Coronary artery (tissue), 2 donors: Measurements from ENCODE around the gene MYO5C.

Experiments
- DNase-seq: peaks from one replicate; pipeline ENCODE4 v3.0.0-alpha.2; 2017; ENCODE audit warnings: low spot score
- H3K27ac ChIP-seq, 2 donors: fragments of 200-600 bp; sonication (generic); one replicate each; pipeline ENCODE4 v1.5.1; 2016 to 2019
- H3K4me3 ChIP-seq: fragments of 200-600 bp; sonication (generic); 2 replicates; pipeline ENCODE4 v1.5.1; 2016; ENCODE audit warnings: mild to moderate bottlenecking, moderate library complexity
- TF ChIP-seq, protein P1 (sequence below): fragments of 200-600 bp; sonication (generic); IDR thresholded peaks from one replicate; pipeline ENCODE4 v1.5.1; 2019; ENCODE audit warnings: antibody characterized with exemption

MYO5C gene

GRCh38 chr15:52236013-52236412 lies 59.6 kb downstream of the MYO5C start:
- Histone ChIP-seq H3K4me3 (no peak overlapping the region), H3K27ac (no peak overlapping the region)
- TF ChIP-seq, protein P1, sequence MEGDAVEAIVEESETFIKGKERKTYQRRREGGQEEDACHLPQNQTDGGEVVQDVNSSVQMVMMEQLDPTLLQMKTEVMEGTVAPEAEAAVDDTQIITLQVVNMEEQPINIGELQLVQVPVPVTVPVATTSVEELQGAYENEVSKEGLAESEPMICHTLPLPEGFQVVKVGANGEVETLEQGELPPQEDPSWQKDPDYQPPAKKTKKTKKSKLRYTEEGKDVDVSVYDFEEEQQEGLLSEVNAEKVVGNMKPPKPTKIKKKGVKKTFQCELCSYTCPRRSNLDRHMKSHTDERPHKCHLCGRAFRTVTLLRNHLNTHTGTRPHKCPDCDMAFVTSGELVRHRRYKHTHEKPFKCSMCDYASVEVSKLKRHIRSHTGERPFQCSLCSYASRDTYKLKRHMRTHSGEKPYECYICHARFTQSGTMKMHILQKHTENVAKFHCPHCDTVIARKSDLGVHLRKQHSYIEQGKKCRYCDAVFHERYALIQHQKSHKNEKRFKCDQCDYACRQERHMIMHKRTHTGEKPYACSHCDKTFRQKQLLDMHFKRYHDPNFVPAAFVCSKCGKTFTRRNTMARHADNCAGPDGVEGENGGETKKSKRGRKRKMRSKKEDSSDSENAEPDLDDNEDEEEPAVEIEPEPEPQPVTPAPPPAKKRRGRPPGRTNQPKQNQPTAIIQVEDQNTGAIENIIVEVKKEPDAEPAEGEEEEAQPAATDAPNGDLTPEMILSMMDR, result no peak
- no peak for DNase-seq

GRCh38 chr15:52234596-52235541 lies 60.7 kb downstream of the MYO5C start:
- DNase-seq, result no peak
- TF ChIP-seq, protein P1, result no peak
- Histone ChIP-seq H3K27ac (no peak overlapping the region), H3K4me3 (no peak overlapping the region)

- Histone ChIP-seq H3K4me3 (no peak overlapping the region), H3K27ac (no peak overlapping the region)
- no peak for DNase-seq
- TF ChIP-seq, protein P1, result no peak
These were observed 62.2 kb downstream of the MYO5C start for GRCh38 chr15:52233405-52233804.

GRCh38 chr15:52232327-52232726 lies 63.3 kb downstream of the MYO5C start:
- DNase-seq, result no peak
- TF ChIP-seq, protein P1, result no peak
- Histone ChIP-seq H3K4me3 (no peak overlapping the region), H3K27ac (no peak overlapping the region)

DNA sequence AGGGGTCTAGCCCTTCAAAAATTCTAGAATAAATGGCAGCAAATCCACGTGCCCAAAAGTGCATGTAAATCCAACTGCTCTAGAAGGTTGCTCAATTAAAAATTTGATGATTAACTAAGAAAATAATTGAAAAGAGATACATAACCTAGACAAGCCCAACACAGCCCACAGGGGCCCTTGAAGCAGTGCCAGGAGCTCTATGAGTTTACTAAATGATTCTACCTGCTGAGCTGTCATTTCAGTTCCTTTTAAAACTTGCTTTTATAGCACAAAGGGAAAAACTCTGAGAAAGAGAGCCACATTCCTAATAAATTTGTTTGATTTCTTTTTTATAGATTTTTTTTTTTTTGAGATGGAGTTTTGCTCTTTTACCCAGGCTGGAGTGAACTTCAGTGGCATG lies 65.5 kb downstream of the MYO5C start:
- DNase-seq, result no peak
- no peak overlapping the region for H3K27ac ChIP-seq
- TF ChIP-seq, protein P1, result no peak
- H3K4me3 ChIP-seq, result no peak overlapping the region

- H3K27ac ChIP-seq, result no peak overlapping the region
- TF ChIP-seq, protein P1, result no peak
- no peak overlapping the region for H3K4me3 ChIP-seq
- DNase-seq, result no peak
These were observed 66.7 kb downstream of the MYO5C start for GRCh38 chr15:52228921-52229320.

DNA sequence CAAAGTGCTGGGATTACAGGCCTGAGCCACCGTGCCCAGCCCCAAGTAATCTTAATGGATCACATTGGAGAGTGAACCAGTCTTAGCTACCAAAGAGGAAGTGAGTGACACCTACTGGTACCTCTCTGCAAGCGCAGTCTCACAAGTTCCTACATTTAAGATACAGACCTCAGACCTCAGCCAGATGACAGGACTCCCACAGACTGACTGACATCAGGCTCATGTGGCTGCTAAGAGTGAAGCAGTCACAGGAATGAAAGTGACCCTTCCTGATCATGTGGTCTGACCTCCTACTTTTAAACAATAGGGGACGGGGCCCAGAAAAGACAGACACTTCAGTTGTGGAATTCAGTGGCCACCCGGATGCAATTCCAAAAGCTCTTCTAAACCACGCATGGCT lies 68.1 kb downstream of the MYO5C start:
- DNase-seq, result no peak
- Histone ChIP-seq H3K27ac (no peak overlapping the region), H3K4me3 (no peak overlapping the region)
- TF ChIP-seq, protein P1, result peak; percentile 51
